ENCODE data around the gene COG5.

Gene COG5

DNA sequence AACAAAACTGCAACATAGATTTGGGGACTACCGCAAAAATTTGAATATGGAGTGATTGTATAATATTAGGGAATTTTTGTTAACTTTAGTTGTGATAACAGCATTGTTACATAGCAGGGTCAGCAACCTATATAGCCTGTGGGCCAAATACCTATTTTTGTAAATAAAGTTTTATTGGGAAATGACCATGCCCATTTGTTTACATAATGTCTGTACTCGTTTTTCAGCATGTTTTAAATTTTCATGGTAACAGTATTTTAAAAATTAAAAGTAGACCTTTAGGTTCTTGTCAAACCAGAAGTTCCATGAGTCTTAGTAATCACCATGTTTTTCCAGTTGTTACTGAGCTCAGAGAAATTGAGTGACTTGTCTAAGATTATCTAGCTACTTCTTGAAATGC lies 21.0 kb upstream of the COG5 start:
- H3K9me3 ChIP-seq: no peaks in the 10 kb centered on the region
- no peak for DNase-seq
- TF ChIP-seq, protein P1, sequence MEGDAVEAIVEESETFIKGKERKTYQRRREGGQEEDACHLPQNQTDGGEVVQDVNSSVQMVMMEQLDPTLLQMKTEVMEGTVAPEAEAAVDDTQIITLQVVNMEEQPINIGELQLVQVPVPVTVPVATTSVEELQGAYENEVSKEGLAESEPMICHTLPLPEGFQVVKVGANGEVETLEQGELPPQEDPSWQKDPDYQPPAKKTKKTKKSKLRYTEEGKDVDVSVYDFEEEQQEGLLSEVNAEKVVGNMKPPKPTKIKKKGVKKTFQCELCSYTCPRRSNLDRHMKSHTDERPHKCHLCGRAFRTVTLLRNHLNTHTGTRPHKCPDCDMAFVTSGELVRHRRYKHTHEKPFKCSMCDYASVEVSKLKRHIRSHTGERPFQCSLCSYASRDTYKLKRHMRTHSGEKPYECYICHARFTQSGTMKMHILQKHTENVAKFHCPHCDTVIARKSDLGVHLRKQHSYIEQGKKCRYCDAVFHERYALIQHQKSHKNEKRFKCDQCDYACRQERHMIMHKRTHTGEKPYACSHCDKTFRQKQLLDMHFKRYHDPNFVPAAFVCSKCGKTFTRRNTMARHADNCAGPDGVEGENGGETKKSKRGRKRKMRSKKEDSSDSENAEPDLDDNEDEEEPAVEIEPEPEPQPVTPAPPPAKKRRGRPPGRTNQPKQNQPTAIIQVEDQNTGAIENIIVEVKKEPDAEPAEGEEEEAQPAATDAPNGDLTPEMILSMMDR (IDR thresholded peaks at IDR 0.05; ENCODE audit: low read depth, low read length): no peak
- no peaks in the 10 kb centered on the region for H3K36me3 ChIP-seq
- no peaks in the 10 kb centered on the region; the same call in 1 of the 2 replicates for H3K4me1 ChIP-seq
- no peaks in the 10 kb centered on the region for H3K27me3 ChIP-seq
- H3K4me3 ChIP-seq (ENCODE audit: low read depth, low read length): no peak overlapping the region

DNA sequence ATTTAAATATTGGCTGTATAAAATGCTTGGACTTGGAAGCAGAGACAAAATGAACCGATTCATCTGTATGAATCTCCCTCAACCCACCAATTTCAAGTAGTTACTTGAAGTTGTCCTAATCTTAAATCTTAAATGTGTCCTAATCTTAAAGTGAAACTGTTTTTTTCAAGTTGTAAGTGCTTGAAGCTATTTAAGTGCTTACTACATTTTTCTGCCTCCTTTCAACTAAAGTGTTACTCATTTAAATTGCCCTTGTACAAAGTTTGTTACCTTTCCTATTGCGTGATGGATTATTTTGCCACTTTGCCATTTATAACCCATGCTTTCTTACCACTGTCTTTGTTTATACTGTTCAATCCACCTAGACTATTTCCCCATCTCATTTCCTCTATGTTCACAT lies 19.2 kb upstream of the COG5 start:
- Histone ChIP-seq H3K27me3 (no peaks in the 10 kb centered on the region), H3K36me3 (no peaks in the 10 kb centered on the region), H3K4me3 (ENCODE audit: low read depth, low read length) (no peak overlapping the region), H3K4me1 (no peaks in the 10 kb centered on the region; the same call in 1 of the 2 replicates), H3K9me3 (no peaks in the 10 kb centered on the region)
- no peak for DNase-seq
- TF ChIP-seq, protein P1 (IDR thresholded peaks at IDR 0.05; ENCODE audit: low read depth, low read length): no peak

DNA sequence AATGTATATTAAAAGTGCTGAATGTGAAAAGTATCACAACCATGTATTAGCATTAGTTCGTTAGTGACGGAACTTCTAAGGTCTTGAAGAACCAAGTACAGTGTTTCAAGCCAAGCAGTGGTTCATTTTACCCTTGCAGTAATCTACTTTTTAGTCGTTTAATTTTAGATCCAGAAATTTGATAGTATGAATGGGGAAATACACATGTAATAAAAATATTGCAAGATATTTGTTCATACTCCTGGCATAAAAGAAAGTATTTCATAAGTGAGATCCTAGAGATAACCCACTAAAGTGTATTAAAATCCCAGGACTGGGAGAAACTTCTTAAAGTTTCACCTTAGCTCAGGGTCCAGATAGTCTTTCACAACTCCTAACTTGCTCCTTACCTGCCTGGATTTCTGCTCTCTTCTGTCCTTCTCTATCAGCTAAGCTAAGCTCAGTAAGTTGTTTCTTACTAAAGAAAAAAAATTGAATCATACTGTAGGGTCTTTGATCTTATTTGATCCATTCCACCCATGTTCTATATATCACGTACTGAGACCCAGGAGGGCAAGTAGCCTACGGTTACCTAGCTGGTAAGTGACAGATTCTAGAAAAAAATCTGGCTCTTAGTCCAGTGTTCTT lies 17.8 kb upstream of the COG5 start:
- TF ChIP-seq, protein P1 (IDR thresholded peaks at IDR 0.05; ENCODE audit: low read depth, low read length): no peak
- no peak overlapping the region; the same call in 1 of the 2 replicates for H3K4me3 ChIP-seq (ENCODE audit: low read depth, low read length)

DNA sequence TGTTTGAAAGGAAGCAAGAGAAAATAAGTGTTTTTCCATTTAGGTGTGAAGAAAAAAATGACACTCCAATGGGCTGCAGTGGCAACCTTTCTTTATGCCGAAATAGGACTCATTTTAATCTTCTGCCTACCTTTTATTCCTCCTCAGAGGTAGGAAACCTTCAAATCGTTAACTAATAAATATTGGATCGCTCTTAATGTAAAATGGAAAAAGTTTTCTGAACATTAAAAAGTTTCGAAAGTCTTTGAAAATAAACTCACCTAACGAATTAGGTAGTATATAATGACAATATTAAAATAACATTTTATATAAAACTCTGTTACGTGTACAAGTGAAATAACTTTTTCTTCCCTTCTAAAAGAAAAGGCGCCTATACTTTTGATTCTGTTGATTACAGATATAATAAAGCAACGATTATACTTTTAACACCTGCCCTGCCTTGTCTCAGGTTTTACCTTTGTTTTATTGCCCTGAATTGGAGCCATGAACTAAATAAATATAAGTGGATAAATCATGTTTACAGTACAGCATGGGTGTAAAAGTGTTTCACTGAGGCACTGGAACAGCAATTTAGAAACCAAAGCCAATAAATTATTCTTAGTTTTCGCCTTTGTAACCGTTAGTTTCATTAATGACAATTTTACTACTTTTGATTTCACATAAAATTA lies 17.1 kb upstream of the COG5 start:
- Histone ChIP-seq H3K27me3 (no peaks in the 10 kb centered on the region), H3K4me3 (ENCODE audit: low read depth, low read length) (peak overlapping the region; percentile 88), H3K9me3 (no peaks in the 10 kb centered on the region), H3K36me3 (no peaks in the 10 kb centered on the region; the same call in 1 of the 2 replicates), H3K4me1 (no peaks in the 10 kb centered on the region; the same call in 1 of the 2 replicates)
- DNase-seq: no peak
- TF ChIP-seq, protein P1 (IDR thresholded peaks at IDR 0.05; ENCODE audit: low read depth, low read length): no peak

More for the DNA sequence above, 17.8 kb upstream of the COG5 start:
- H3K4me1 ChIP-seq: no peaks in the 10 kb centered on the region; the same call in 1 of the 2 replicates
- no peaks in the 10 kb centered on the region for H3K36me3 ChIP-seq
- H3K27me3 ChIP-seq: no peaks in the 10 kb centered on the region
- DNase-seq: no peak
- H3K9me3 ChIP-seq: no peaks in the 10 kb centered on the region

DNA sequence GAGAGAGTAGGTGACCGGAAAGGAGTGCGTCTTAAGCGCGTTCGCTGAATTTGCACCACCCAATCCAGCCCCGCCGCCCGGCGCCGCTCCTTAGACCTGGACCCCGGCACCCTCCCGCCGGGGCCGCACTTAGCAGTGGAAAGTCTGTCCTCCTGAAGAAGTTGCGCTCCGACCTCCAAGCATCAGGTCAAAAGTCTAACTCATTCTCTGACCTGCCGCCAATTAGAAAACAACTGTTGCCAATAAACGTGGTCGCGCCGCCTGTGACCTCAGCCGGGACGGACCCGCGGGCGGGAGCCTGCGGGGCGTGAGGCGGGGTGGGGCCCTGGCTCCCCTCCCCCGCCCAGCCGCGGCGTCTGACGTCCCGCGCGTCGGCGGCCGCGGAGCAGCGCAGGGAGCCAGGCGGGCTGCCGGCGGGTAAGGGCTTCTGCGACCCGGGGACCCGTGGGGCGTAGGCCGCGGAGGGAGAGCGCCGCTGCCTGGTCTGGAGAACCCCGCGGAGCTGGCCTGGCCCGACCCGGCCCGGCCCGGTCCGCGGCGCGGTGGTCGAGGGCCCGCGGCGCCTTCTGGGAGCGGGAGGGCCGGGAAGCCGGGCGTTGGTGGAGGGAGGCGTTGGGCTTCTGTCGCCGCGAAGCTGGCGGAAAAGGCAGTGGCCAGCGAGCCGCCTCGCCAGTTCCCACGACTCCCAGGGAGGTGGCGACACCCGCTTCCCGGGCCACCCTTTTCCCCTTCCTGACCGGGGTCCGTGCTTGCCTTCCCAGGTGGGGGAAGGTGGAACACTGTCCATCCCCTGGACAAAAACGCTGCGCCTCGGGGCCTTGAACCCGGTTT lies 16.4 kb upstream of the COG5 start, which contains the start of gene BCAP29:
Gene BCAP29 (plus strand): TSS at position 362 of the 831 bp plus-strand sequence. CDS start 527 bp downstream, outside the sequence.
- TF ChIP-seq, protein P1 (IDR thresholded peaks at IDR 0.05; ENCODE audit: low read depth, low read length): peak; percentile 55
- Histone ChIP-seq H3K36me3 (no peaks in the 10 kb centered on the region; the same call in 1 of the 2 replicates), H3K4me3 (ENCODE audit: low read depth, low read length) (peak within 1 kb of the TSS; percentile 88), H3K27me3 (no peaks in the 10 kb centered on the region), H3K4me1 (no peaks in the 10 kb centered on the region; the same call in 1 of the 2 replicates), H3K9me3 (no peaks in the 10 kb centered on the region)
- DNase-seq: peak; percentile 85
